Sigmoid colon (tissue), 7 donors: ENCODE data around the gene ZDHHC7. TPM values are rescaled to one million over a fixed set of nuclear protein-coding genes. Genes with fewer than 3 reads are reported as not detected.

Experiments used
- DNase-seq: peaks from one replicate; pipeline ENCODE4 v3.0.0-alpha.2; 2019
- H3K27ac ChIP-seq, 4 donors: fragments of 200-600 bp; sonication (generic); one replicate each; pipeline ENCODE4 v1.5.1; 2016 to 2019; ENCODE audit warnings: mild to moderate bottlenecking in 1 of 4
- H3K27me3 ChIP-seq, 3 donors: fragments of 200-600 bp; sonication (generic); one replicate each; pipeline ENCODE4 v1.5.1; 2019; ENCODE audit warnings: mild to moderate bottlenecking in 1 of 3
- H3K36me3 ChIP-seq, 4 donors: fragments of 200-600 bp; sonication (generic); one replicate each; pipeline ENCODE4 v1.5.1; 2016 to 2019
- H3K4me1 ChIP-seq, 4 donors: fragments of 200-600 bp; sonication (generic); one replicate each; pipeline ENCODE4 v1.5.1; 2017 to 2019
- H3K4me3 ChIP-seq, 4 donors: fragments of 200-600 bp; sonication (generic); one replicate each; pipeline ENCODE4 v1.5.1; 2017 to 2019; ENCODE audit warnings: mild to moderate bottlenecking in 2 of 4, moderate library complexity in 1 of 4
- H3K9me3 ChIP-seq, 4 donors: fragments of 200-600 bp in 3 of 4; sonication (generic) in 3 of 4; one replicate each; pipeline versions ENCODE4 v1.5.1 to v1.6.1; 2013 to 2019
- EP300 ChIP-seq, 4 donors: sonication (generic); formaldehyde crosslinking; IDR thresholded peaks; one replicate each; pipeline ENCODE4 v1.6.1; 2017; ENCODE audit warnings: antibody characterized with exemption in 4 of 4
- POLR2A ChIP-seq, 2 donors: fragments of 450-650 bp; IDR thresholded peaks; one replicate each; pipeline ENCODE4 v1.6.1; 2016; ENCODE audit warnings: antibody characterized with exemption in 2 of 2, mild to moderate bottlenecking in 2 of 2, moderate library complexity in 2 of 2
- POLR2AphosphoS5 ChIP-seq, 4 donors: sonication (generic); formaldehyde crosslinking; IDR thresholded peaks; one replicate each; pipeline ENCODE4 v1.6.1; 2017; ENCODE audit warnings: antibody characterized with exemption in 4 of 4
- WGBS, 2 donors: extraction: QIAGEN DNeasy Blood & Tissue Kit; methylation state at CpG; one replicate each; pipeline ENCODE4 v1.1.7; 2013; 5-methylcytosine and 5-hydroxymethylcytosine counted together
- intact Hi-C: fragments of 100-400 bp; cut with DNase I; formaldehyde crosslinking; loops from one replicate; pipeline ENCODE4 v1.15.1; 2023
- polyA plus RNA-seq, 3 donors: library from polyadenylated mRNA; stranded (reverse); fragments of 200-250 nt; gene quantifications; one replicate each; pipeline ENCODE4 v1.2.3, GENCODE V29; 2013
- total RNA-seq, 4 donors: library from RNA; depleted of rRNA; stranded (reverse); fragments of >200 nt; gene quantifications; one replicate each; pipeline ENCODE4 v1.1.0, GENCODE V29; 2016
- TF ChIP-seq, protein P1 (sequence below), 4 experiments: fragments of 450-650 bp in 3 of 4; fragments of 200-600 bp in 1 of 4; IDR thresholded peaks; one replicate each; pipeline ENCODE4 v1.5.1; 2016 to 2019; ENCODE audit warnings: antibody characterized with exemption in 4 of 4, mild to moderate bottlenecking in 3 of 4, moderate library complexity in 2 of 4
- donor health status: healthy with polysubstance abuse.
- donor health status: Bipolar disorder and iron deficiency.
- donor health status: healthy.

Gene ZDHHC7
- total and polyA plus RNA-seq, 7 donors = 20.8 to 69.5 (median 56.2) TPM

DNA sequence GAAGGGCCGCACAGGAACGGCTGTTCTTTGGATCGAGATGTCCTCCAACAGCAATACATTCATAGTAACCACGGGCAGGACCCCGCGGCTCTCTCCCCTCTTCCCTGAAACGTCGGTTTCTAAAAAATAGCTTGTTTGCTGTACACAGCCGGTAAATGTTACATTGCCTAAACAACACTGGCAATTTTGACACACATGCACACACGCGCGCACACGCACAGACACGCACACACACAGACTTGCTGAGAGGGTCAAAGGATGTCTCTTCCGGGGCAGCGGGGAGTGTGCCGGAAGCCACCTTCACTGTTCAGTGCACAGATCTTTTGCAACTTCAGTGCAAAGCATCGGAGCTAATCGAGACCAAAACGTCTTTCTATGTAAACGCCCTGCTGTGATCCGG lies 35.8 kb downstream of the ZDHHC7 start:
- no peaks in the 10 kb centered on the region for H3K9me3 ChIP-seq
- intact Hi-C loops = no loop called here
- peaks cover 0 to 57% (median 50%) of the 10 kb centered on the region in 4 donors for H3K4me1 ChIP-seq
- no peak for DNase-seq
- H3K4me3 ChIP-seq = no peak overlapping the region
- WGBS, 2 donors = 94 to 95% methylated on average over 22 of the region's 22 CpGs
- peak overlapping the region in 3 of 4 donors; percentile 78 to 84 (median 80) for H3K27ac ChIP-seq
- no peak for TF ChIP-seq EP300 (IDR thresholded peaks at IDR 0.05)
- no peak for TF ChIP-seq POLR2A (IDR thresholded peaks at IDR 0.05)
- TF ChIP-seq, protein P1, sequence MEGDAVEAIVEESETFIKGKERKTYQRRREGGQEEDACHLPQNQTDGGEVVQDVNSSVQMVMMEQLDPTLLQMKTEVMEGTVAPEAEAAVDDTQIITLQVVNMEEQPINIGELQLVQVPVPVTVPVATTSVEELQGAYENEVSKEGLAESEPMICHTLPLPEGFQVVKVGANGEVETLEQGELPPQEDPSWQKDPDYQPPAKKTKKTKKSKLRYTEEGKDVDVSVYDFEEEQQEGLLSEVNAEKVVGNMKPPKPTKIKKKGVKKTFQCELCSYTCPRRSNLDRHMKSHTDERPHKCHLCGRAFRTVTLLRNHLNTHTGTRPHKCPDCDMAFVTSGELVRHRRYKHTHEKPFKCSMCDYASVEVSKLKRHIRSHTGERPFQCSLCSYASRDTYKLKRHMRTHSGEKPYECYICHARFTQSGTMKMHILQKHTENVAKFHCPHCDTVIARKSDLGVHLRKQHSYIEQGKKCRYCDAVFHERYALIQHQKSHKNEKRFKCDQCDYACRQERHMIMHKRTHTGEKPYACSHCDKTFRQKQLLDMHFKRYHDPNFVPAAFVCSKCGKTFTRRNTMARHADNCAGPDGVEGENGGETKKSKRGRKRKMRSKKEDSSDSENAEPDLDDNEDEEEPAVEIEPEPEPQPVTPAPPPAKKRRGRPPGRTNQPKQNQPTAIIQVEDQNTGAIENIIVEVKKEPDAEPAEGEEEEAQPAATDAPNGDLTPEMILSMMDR (IDR thresholded peaks at IDR 0.05) = no peak
- no peak for TF ChIP-seq POLR2AphosphoS5 (IDR thresholded peaks at IDR 0.05)
- no peaks in the 10 kb centered on the region for H3K27me3 ChIP-seq
- H3K36me3 ChIP-seq = peaks cover 18 to 61% (median 39%) of the 10 kb centered on the region in 4 donors

DNA sequence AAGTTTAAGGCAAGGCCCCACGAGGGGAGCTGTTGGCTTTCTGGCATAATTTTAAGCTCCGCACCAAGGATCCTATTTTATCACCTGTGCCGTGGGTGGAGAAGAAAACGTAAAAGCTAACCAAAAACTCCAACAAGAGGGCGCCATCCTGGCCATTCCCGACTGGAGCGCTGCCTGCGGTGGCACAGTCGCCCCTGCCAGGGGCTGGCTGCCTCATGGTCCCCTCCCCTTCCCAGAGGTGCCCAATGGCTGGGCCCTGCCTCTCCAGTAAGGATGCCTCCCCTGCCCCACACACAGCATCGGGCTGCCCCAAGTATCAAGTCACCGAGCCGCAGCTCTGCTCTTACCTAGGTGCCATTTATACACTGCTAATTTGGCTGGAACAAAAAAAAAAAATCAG lies 36.3 kb downstream of the ZDHHC7 start:
- Histone ChIP-seq H3K4me1 (peaks cover 0 to 56% (median 53%) of the 10 kb centered on the region in 4 donors), H3K4me3 (no peak overlapping the region), H3K36me3 (peaks cover 18 to 58% (median 36%) of the 10 kb centered on the region in 4 donors), H3K27ac (peak overlapping the region in 3 of 4 donors; percentile 78 to 84 (median 80)), H3K27me3 (no peaks in the 10 kb centered on the region), H3K9me3 (no peaks in the 10 kb centered on the region)
- 83 to 93% methylated on average over 12 of the region's 12 CpGs for WGBS, 2 donors
- intact Hi-C loops = no loop called here
- TF ChIP-seq POLR2AphosphoS5 (IDR thresholded peaks at IDR 0.05) = no peak
- TF ChIP-seq, protein P1 (IDR thresholded peaks at IDR 0.05) = no peak
- TF ChIP-seq POLR2A (IDR thresholded peaks at IDR 0.05) = no peak
- no peak for TF ChIP-seq EP300 (IDR thresholded peaks at IDR 0.05)
- no peak for DNase-seq

DNA sequence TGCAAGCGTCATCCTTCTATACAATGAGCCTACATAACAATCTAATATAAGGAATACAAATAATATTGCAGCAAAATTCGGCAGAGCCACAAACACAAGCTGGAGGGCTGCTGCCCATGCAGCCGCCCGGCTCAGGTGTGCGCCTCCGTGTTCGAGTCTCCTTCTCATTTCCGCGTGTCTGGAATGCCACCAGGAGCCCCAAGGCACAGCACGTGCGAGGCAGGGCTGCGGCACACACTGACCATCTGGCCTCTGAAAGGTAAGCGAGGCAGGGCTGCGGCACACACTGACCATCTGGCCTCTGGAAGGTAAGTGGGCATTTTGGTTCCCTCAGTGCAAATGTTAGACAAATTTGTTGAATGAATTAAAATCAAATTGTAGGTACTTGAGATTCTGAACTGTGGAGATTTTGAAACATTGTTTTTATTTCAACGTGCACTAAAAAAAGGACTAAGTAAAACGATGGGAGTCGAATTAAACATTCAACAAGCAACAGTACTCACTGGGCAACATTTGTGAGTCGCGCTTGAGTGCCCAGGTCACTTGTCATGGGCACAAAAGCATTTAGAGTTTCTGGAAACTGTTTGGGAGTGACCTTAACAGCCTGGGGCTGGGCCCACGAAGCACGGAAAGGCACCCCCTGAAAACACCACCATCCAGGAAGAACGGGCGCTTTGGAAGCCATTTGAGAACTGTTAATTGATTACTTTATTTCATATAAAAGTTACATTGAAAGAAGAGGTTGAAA lies 37.4 kb downstream of the ZDHHC7 start:
- intact Hi-C loops = loop anchor here (5.0 kb wide), 1 partner anchor 302 kb away; no protein-coding TSS in a partner anchor
- peaks cover 18 to 48% (median 34%) of the 10 kb centered on the region in 4 donors for H3K36me3 ChIP-seq

DNA sequence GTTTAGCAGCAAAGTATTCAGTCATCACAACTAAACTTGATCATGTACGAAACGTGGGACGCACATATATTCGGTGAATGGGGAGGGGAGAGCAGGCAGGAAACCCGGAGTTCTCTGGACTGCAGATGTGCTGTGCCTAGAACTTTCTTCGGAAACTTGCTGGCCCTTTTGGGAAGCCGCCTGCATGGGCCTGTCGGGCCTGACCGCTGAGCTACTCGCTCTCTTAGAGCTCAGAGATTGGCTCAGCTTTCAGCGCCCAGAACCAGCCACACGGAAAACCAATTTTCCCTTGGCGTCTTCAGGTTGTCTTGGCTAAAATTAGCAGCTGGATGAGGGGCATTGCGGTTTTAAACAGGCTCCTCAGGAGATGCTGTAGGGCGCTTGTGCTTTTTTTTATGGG lies 38.1 kb downstream of the ZDHHC7 start:
- TF ChIP-seq, protein P1 (IDR thresholded peaks at IDR 0.05) = no peak
- TF ChIP-seq POLR2AphosphoS5 (IDR thresholded peaks at IDR 0.05) = no peak
- no peak for TF ChIP-seq POLR2A (IDR thresholded peaks at IDR 0.05)
- no peak for TF ChIP-seq EP300 (IDR thresholded peaks at IDR 0.05)
- DNase-seq = no peak
- intact Hi-C loops = loop anchor here (5.0 kb wide), 1 partner anchor 301 kb away; no protein-coding TSS in a partner anchor

More for the DNA sequence above, 37.4 kb downstream of the ZDHHC7 start:
- Histone ChIP-seq H3K4me3 (no peak overlapping the region), H3K4me1 (peaks cover 0 to 60% (median 52%) of the 10 kb centered on the region in 4 donors), H3K27me3 (no peaks in the 10 kb centered on the region), H3K27ac (peak overlapping the region in 3 of 4 donors; percentile 79 to 84 (median 80)), H3K9me3 (no peaks in the 10 kb centered on the region)
- no peak for DNase-seq
- WGBS, 2 donors = 83 to 89% methylated on average over 23 of the region's 23 CpGs
- TF ChIP-seq POLR2AphosphoS5 (IDR thresholded peaks at IDR 0.05) (no peak), EP300 (IDR thresholded peaks at IDR 0.05) (no peak), POLR2A (IDR thresholded peaks at IDR 0.05) (no peak)
- TF ChIP-seq, protein P1 (IDR thresholded peaks at IDR 0.05) = no peak

More for the DNA sequence above, 38.1 kb downstream of the ZDHHC7 start:
- Histone ChIP-seq H3K36me3 (peaks cover 18 to 41% (median 31%) of the 10 kb centered on the region in 4 donors), H3K27me3 (no peaks in the 10 kb centered on the region), H3K27ac (peak overlapping the region; percentile 71 to 84 (median 80)), H3K9me3 (no peaks in the 10 kb centered on the region), H3K4me3 (no peak overlapping the region), H3K4me1 (peaks cover 0 to 62% (median 52%) of the 10 kb centered on the region in 4 donors)
- 88 to 92% methylated on average over 15 of the region's 15 CpGs for WGBS, 2 donors
